Retinal pigment epithelial cell (primary cell): Measurements from ENCODE around the gene AFTPH.

ENCODE experiments used
- DNase-seq: peaks from one replicate; pipeline ENCODE4 v3.0.0-alpha.2; 2010; ENCODE audit warnings: low read depth
- H3K4me3 ChIP-seq: 2 replicates; pipeline ENCODE4 v1.5.1; 2011; ENCODE audit warnings: mild to moderate bottlenecking, low read length, control low read depth, moderate library complexity
- CTCF ChIP-seq: conservative IDR thresholded peaks from 2 replicates; pipeline ENCODE4 v1.5.1; 2011; ENCODE audit warnings: low read depth, low read length, control low read depth, inconsistent platforms

AFTPH gene

GRCh38 chr2:64615192-64615763, 91.2 kb downstream of the AFTPH start:
- no peak for DNase-seq
- TF ChIP-seq CTCF, result no peak
- H3K4me3 ChIP-seq, result no peak overlapping the region

GRCh38 chr2:64615844-64616536, 91.9 kb downstream of the AFTPH start:
- no peak for TF ChIP-seq CTCF
- no peak for DNase-seq

GRCh38 chr2:64617631-64618151, 93.6 kb downstream of the AFTPH start:
- H3K4me3 ChIP-seq, result no peak overlapping the region
- DNase-seq, result no peak
- no peak for TF ChIP-seq CTCF

More at GRCh38 chr2:64615844-64616536, 91.9 kb downstream of the AFTPH start:
- H3K4me3 ChIP-seq, result no peak overlapping the region

- H3K4me3 ChIP-seq, result no peak overlapping the region
- DNase-seq, result no peak
- no peak for TF ChIP-seq CTCF
Observed at GRCh38 chr2:64620661-64621060, 96.5 kb downstream of the AFTPH start.

- no peak overlapping the region for H3K4me3 ChIP-seq
- no peak for TF ChIP-seq CTCF
- no peak for DNase-seq
Observed at GRCh38 chr2:64622443-64623241, 98.5 kb downstream of the AFTPH start.

- H3K4me3 ChIP-seq, result no peak overlapping the region
- DNase-seq, result no peak
- TF ChIP-seq CTCF, result no peak
Observed at GRCh38 chr2:64623242-64623850, 99.2 kb downstream of the AFTPH start.
